ENCODE data around the gene PYCARD. TPM values are rescaled to one million over a fixed set of nuclear protein-coding genes. Genes with fewer than 3 reads are reported as not detected.
"Not testable (repeated sequence)": the region's sequence is repeated elsewhere in the genome, so short reads cannot be mapped to it uniquely, and the experiment has no call there.

Gene PYCARD
- total RNA-seq, 1 donor from 2014 or later, result 16.1 TPM

GRCh38 chr16:31215287-31216162, 13.0 kb upstream of the PYCARD start:
- peak; percentile 65 for DNase-seq (ENCODE audit: low spot score)

GRCh38 chr16:31214708-31215286, 12.2 kb upstream of the PYCARD start:
- DNase-seq (ENCODE audit: low spot score), result no peak

- no peak for DNase-seq (ENCODE audit: low spot score)
Measured at GRCh38 chr16:31213877-31214707, 11.5 kb upstream of the PYCARD start, which contains the start of gene TRIM72. TRIM72 (plus strand) TSS chr16:31214119; CDS start chr16:31214739, 620 bp downstream.

- no peak for DNase-seq (ENCODE audit: low spot score)
Measured at GRCh38 chr16:31213342-31213741, 10.8 kb upstream of the PYCARD start.

- DNase-seq (ENCODE audit: low spot score), result no peak
Measured at GRCh38 chr16:31206776-31207175, 4.2 kb upstream of the PYCARD start.

GRCh38 chr16:31204871-31205666, 2.5 kb upstream of the PYCARD start:
- no peak for DNase-seq (ENCODE audit: low spot score)

- DNase-seq (ENCODE audit: low spot score), result peak; percentile 47
Measured at GRCh38 chr16:31201582-31202413, 762 bp downstream of the PYCARD start.

GRCh38 chr16:31200821-31201568, 1.6 kb downstream of the PYCARD start:
- no peak for DNase-seq (ENCODE audit: low spot score)

- DNase-seq (ENCODE audit: low spot score), result not testable (repeated sequence)
Measured at GRCh38 chr16:31200111-31200510, 2.4 kb downstream of the PYCARD start.

GRCh38 chr16:31199430-31200041, 3.0 kb downstream of the PYCARD start:
- DNase-seq (ENCODE audit: low spot score), result no peak

- no peak for DNase-seq (ENCODE audit: low spot score)
Measured at GRCh38 chr16:31198207-31198882, 4.2 kb downstream of the PYCARD start.

GRCh38 chr16:31196324-31197088, 6.1 kb downstream of the PYCARD start:
- no peak for DNase-seq (ENCODE audit: low spot score)

- DNase-seq (ENCODE audit: low spot score), result not testable (repeated sequence)
Measured at GRCh38 chr16:31195861-31196260, 6.7 kb downstream of the PYCARD start.

- no peak for DNase-seq (ENCODE audit: low spot score)
Measured at GRCh38 chr16:31194898-31195297, 7.7 kb downstream of the PYCARD start.

- DNase-seq (ENCODE audit: low spot score), result no peak
Measured at GRCh38 chr16:31193874-31194273, 8.7 kb downstream of the PYCARD start.

GRCh38 chr16:31192856-31193642, 9.5 kb downstream of the PYCARD start:
- DNase-seq (ENCODE audit: low spot score), result no peak
